Measurements from ENCODE around the gene ITGA4. TPM values are rescaled to one million over a fixed set of nuclear protein-coding genes. Genes with fewer than 3 reads are reported as not detected.
"Not testable (repeated sequence)": the region's sequence is repeated elsewhere in the genome, so short reads cannot be mapped to it uniquely, and the experiment has no call there.

The ITGA4 gene
- total RNA-seq, result 311 and 312 TPM in 2 replicates

GRCh38 chr2:181457121-181457740 is at the start of gene ITGA4:
Gene ITGA4, plus strand, starts transcription at chr2:181457386. Its CDS starts 269 bp downstream, at chr2:181457655.
- intact Hi-C loops (cut with micrococcal nuclease), result loop anchor here (1.0 to 5.0 kb wide), 8 partner anchors 18 to 380 kb away; no protein-coding TSS in a partner anchor

- intact Hi-C loops (cut with micrococcal nuclease), result no loop called here
Observed at GRCh38 chr2:181408861-181409260, 48.3 kb upstream of the ITGA4 start.

GRCh38 chr2:181411105-181411849 is 45.9 kb upstream of the ITGA4 start:
- intact Hi-C loops (cut with micrococcal nuclease), result no loop called here

DNA sequence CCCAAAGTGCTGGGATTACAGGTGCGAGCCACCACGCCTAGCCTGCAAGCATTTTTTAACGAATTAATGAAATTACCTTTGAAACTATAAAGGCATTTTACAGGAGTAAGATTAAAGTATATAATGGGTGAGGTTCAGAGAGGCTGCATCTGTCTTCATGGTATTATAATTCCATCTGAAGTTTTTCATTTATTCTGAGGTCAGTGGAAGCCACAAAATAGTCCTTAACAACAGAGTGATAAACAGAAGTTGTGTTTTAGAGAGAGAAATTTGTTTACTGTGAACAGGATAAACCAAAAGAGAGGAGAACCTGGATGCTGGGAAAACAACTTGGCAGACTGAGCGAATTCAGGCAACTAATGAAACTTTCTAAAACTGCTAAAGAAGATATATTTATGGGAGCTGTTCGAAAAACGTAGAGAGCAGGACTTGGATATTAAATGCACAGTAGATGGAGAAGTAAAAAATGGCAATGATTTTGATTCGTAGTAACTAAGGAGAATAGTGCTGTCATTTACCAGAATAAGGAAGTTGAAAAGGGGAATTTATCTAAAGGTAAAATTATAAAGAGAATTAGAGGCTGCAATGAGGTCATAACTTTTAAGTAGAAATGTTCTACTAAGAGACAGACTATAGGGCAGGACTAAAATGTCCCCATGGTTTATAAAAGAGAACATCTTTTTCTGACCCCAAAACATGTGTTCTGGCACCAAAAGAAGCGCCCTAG is 37.9 kb upstream of the ITGA4 start:
- intact Hi-C loops (cut with micrococcal nuclease), result no loop called here

GRCh38 chr2:181420259-181421130 is 36.7 kb upstream of the ITGA4 start:
- intact Hi-C loops (cut with micrococcal nuclease), result loop anchor here (5.0 kb wide), 1 partner anchor 37 kb away; the partner anchor contains the start of gene ITGA4

GRCh38 chr2:181421131-181421458 is 36.1 kb upstream of the ITGA4 start:
- intact Hi-C loops (cut with micrococcal nuclease), result loop anchor here (5.0 kb wide), 1 partner anchor 36 kb away; the partner anchor contains the start of gene ITGA4

GRCh38 chr2:181421464-181421863 is 35.7 kb upstream of the ITGA4 start:
- intact Hi-C loops (cut with micrococcal nuclease), result loop anchor here (5.0 kb wide), 1 partner anchor 36 kb away; the partner anchor contains the start of gene ITGA4

- intact Hi-C loops (cut with micrococcal nuclease), result no loop called here
Observed at GRCh38 chr2:181426672-181427071, 30.5 kb upstream of the ITGA4 start.

DNA sequence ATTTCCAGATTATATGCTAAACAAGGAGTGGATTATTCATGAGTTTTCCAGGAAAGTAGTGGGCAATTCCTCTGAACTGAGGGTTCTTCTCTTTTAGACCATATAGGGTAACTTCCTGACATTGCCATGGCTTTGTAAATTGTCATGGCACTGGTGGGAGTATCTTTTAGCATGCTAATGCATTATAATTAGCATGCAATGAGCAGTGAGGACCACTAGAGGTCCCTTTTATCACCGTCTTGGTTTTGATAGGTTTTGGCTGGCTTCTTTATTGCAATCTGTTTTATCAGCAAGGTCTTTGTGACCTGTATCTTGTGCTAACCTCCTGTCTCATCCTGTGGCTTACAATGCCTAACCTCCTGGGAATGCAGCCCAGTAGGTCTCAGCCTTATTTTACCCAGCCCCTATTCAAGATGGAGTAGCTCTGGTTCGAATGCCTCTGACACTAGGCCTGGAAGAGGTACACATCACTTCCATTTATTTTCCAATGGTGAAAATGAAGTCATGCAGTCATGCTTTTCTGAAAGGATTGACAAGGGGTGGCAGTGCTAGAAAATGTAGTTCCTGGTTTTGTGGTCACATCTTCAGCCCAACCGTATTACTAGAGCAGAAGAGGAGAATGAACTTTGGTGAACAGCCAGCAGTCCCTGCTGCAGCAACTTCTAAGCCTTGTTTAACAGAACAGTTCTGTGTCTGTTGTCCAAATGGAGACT is 26.6 kb upstream of the ITGA4 start:
- intact Hi-C loops (cut with micrococcal nuclease), result loop anchor here (2.0 kb wide), 1 partner anchor 26 kb away; the partner anchor contains the start of gene ITGA4

- intact Hi-C loops (cut with micrococcal nuclease), result loop anchor here (2.0 kb wide), 1 partner anchor 25 kb away; the partner anchor contains the start of gene ITGA4
Observed at GRCh38 chr2:181431674-181432073, 25.5 kb upstream of the ITGA4 start.

DNA sequence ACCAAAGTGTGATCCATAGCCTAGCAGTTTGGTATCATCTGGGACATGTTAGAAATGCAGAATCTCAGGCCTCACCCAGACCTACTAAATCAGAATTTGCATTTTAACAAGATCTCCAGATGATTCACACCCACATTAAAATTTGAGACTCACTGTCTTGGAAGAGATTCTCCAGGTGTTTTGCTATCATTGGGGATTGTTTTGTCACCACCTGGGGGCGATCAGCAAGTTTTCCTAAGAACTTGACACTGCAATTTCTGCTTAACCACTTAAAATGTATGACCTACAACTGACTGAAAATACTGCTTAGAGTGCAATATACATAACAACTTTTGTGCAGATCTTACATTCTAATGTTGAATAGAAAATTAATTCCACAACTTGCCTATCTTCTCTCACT is 18.9 kb upstream of the ITGA4 start:
- intact Hi-C loops (cut with micrococcal nuclease), result loop anchor here (2.0 kb wide), 1 partner anchor 19 kb away; the partner anchor contains the start of gene ITGA4

DNA sequence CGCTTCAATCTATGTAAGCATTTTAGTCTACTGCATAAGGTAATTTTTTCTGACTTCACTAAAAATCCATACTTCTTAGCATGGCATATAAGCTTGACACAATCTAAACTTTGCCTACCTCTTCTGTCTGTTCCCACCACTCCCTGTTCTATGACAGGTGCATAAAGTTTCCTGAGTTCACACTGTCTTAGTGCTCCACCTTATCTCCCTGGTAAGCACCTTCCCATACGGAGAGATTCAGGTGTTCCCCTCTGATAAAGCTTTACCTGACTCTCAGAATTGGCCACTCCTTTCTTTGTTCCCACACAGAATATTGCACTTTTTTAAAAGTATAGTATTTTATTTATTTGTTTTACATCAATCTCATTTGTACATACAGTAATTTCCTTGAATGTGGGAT is 16.8 kb upstream of the ITGA4 start:
- intact Hi-C loops (cut with micrococcal nuclease), result no loop called here

GRCh38 chr2:181440919-181441318 is 16.3 kb upstream of the ITGA4 start:
- intact Hi-C loops (cut with micrococcal nuclease), result no loop called here

DNA sequence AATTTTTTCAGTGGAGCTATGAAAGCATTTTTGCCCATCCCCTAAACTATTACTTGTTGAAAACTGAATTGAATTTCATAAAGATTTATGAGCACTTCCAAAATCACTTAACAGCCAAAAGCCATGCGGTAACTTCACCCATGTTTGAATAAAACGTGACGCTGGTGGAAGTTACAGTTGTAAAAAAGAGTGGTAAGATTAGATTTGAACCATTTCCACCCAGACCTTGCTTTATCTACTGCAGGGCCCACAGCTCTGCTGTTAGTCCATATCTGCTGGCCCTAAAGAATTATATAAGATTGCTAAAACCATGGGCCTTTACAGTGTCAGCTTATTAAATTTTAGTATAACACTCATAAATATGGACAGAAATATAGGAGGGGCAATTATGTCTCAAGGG is 15.5 kb upstream of the ITGA4 start:
- intact Hi-C loops (cut with micrococcal nuclease), result no loop called here

GRCh38 chr2:181444654-181445053 is 12.5 kb upstream of the ITGA4 start:
- intact Hi-C loops (cut with micrococcal nuclease), result loop anchor here (1.0 kb wide), 1 partner anchor 11 kb away; no protein-coding TSS in a partner anchor

GRCh38 chr2:181446985-181447384 is 10.2 kb upstream of the ITGA4 start:
- intact Hi-C loops (cut with micrococcal nuclease), result no loop called here

GRCh38 chr2:181449278-181449677 is 7.9 kb upstream of the ITGA4 start:
- intact Hi-C loops (cut with micrococcal nuclease), result not testable (repeated sequence)

GRCh38 chr2:181454686-181455450 is 2.3 kb upstream of the ITGA4 start:
- intact Hi-C loops (cut with micrococcal nuclease), result loop anchor here (1.0 to 5.0 kb wide), 3 partner anchors 11 to 213 kb away; no protein-coding TSS in a partner anchor

DNA sequence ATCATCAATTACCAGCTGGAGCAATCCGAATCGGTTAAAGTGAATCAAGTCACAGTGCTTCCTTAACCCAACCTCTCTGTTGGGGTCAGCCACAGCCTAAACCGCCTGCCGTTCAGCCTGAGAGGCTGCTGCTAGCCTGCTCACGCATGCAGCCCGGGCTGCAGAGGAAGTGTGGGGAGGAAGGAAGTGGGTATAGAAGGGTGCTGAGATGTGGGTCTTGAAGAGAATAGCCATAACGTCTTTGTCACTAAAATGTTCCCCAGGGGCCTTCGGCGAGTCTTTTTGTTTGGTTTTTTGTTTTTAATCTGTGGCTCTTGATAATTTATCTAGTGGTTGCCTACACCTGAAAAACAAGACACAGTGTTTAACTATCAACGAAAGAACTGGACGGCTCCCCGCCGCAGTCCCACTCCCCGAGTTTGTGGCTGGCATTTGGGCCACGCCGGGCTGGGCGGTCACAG is 496 bp upstream of the ITGA4 start:
- intact Hi-C loops (cut with micrococcal nuclease), result loop anchor here (1.0 to 5.0 kb wide), 12 partner anchors 18 to 379 kb away; no protein-coding TSS in a partner anchor

All from T-helper 2 cell treated with Interferon-gamma antibody and Interleukin-4, amounts not matched to agents 100 ng/mL and 5 ng/mL, for 36 hours (primary cell).